Urinary bladder (tissue), 4 donors: Measurements from ENCODE around the gene APBB1IP. TPM values are rescaled to one million over a fixed set of nuclear protein-coding genes. Genes with fewer than 3 reads are reported as not detected.
A peak's percentile ranks its signal among the peaks of the same experiment; 100 is the strongest.
"Not testable (repeated sequence)": the region's sequence is repeated elsewhere in the genome, so short reads cannot be mapped to it uniquely, and the experiment has no call there.

Source experiments
- DNase-seq: peaks from one replicate; pipeline ENCODE4 v3.0.0-alpha.2; 2015; ENCODE audit errors: extremely low spot score
- H3K27ac ChIP-seq: one replicate; pipeline ENCODE4 v1.5.1; 2013; ENCODE audit warnings: low read depth, mild to moderate bottlenecking, moderate library complexity
- H3K36me3 ChIP-seq: one replicate; pipeline ENCODE4 v1.6.1; 2013; ENCODE audit warnings: mild to moderate bottlenecking, moderate library complexity; ENCODE audit not compliant: insufficient read depth
- H3K4me1 ChIP-seq: one replicate; pipeline ENCODE4 v1.6.1; 2013; ENCODE audit warnings: mild to moderate bottlenecking, moderate library complexity; ENCODE audit not compliant: insufficient read depth
- H3K4me3 ChIP-seq: one replicate; pipeline ENCODE4 v1.5.1; 2013; ENCODE audit warnings: low read depth, low read length
- WGBS: extraction: QIAGEN DNeasy Blood & Tissue Kit; methylation state at CpG from one replicate; pipeline ENCODE4 v1.1.7; 2013; 5-methylcytosine and 5-hydroxymethylcytosine counted together
- polyA plus RNA-seq: library from polyadenylated mRNA; stranded (reverse); fragments of 200-250 nt; gene quantifications from one replicate; pipeline ENCODE4 v1.2.3, GENCODE V29; 2013
- total RNA-seq: library from RNA; depleted of rRNA; stranded (reverse); fragments of >200 nt; gene quantifications from one replicate; pipeline ENCODE4 v1.2.3, GENCODE V29; 2014
- donor health status: healthy with polysubstance abuse.
- donor health status: healthy.

APBB1IP gene
- total and polyA plus RNA-seq, 2 donors, result 4.1 to 5.5 TPM

GRCh38 chr10:26550774-26551526 lies 112.8 kb downstream of the APBB1IP start:
- WGBS, result 85% methylated on average over 15 of the region's 15 CpGs
- no peak for DNase-seq
- Histone ChIP-seq H3K36me3 (no peaks in the 10 kb centered on the region), H3K4me3 (no peak overlapping the region), H3K27ac (no peak overlapping the region), H3K4me1 (no peaks in the 10 kb centered on the region)

DNA sequence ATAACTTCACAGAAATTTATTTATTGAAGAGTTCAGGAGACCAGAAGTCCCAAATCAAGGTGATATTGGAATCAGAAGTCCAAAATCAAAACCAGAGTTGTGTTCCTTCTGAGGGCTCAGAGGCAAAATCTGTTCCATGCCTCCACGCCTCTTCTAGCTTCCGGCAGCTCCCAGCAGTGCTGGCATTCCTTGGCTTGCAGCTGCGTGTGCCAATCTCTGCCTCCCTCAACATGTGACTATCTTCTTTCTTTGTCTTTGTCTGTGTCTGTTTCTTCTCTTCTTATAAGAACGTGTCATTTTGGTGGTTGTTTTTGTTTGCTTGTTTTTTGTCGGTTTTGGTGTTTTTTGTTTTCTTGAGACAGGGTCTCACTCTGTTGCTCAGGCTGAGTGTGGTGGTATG lies 116.1 kb downstream of the APBB1IP start:
- 92% methylated on average over 5 of the region's 5 CpGs for WGBS
- H3K27ac ChIP-seq, result no peak overlapping the region
- H3K4me1 ChIP-seq, result no peaks in the 10 kb centered on the region
- no peak overlapping the region for H3K4me3 ChIP-seq
- no peak for DNase-seq
- no peaks in the 10 kb centered on the region for H3K36me3 ChIP-seq

GRCh38 chr10:26555719-26556368 lies 117.7 kb downstream of the APBB1IP start:
- Histone ChIP-seq H3K4me1 (no peaks in the 10 kb centered on the region), H3K27ac (no peak overlapping the region), H3K4me3 (no peak overlapping the region), H3K36me3 (no peaks in the 10 kb centered on the region)
- WGBS, result 44% methylated on average over 8 of the region's 8 CpGs
- DNase-seq, result no peak

GRCh38 chr10:26556748-26557640 lies 118.9 kb downstream of the APBB1IP start:
- no peak overlapping the region for H3K27ac ChIP-seq
- H3K4me1 ChIP-seq, result no peaks in the 10 kb centered on the region
- DNase-seq, result no peak
- WGBS, result 19% methylated on average over 9 of the region's 9 CpGs
- H3K36me3 ChIP-seq, result no peaks in the 10 kb centered on the region
- no peak overlapping the region for H3K4me3 ChIP-seq

GRCh38 chr10:26557641-26558014 lies 119.5 kb downstream of the APBB1IP start:
- Histone ChIP-seq H3K36me3 (no peaks in the 10 kb centered on the region), H3K4me1 (no peaks in the 10 kb centered on the region), H3K4me3 (no peak overlapping the region), H3K27ac (no peak overlapping the region)
- 38% methylated on average over 5 of the region's 5 CpGs for WGBS
- no peak for DNase-seq

GRCh38 chr10:26566525-26567350 lies 128.6 kb downstream of the APBB1IP start:
- H3K36me3 ChIP-seq, result no peaks in the 10 kb centered on the region
- WGBS, result 16% methylated on average over 63 of the region's 64 CpGs
- peak overlapping the region; percentile 49 for H3K4me3 ChIP-seq
- H3K4me1 ChIP-seq, result no peaks in the 10 kb centered on the region
- H3K27ac ChIP-seq, result no peak overlapping the region
- no peak for DNase-seq

- 15% methylated on average over 10 of the region's 10 CpGs for WGBS
- Histone ChIP-seq H3K27ac (no peak overlapping the region), H3K4me3 (peak overlapping the region; percentile 49), H3K4me1 (no peaks in the 10 kb centered on the region), H3K36me3 (no peaks in the 10 kb centered on the region)
- no peak for DNase-seq
These were observed 129.2 kb downstream of the APBB1IP start for GRCh38 chr10:26567351-26567721.

- DNase-seq, result no peak
- no peak overlapping the region for H3K4me3 ChIP-seq
- no peak overlapping the region for H3K27ac ChIP-seq
- no peaks in the 10 kb centered on the region for H3K4me1 ChIP-seq
- no peaks in the 10 kb centered on the region for H3K36me3 ChIP-seq
- WGBS, result 65% methylated on average over 1 of the region's 1 CpG
These were observed 133.5 kb downstream of the APBB1IP start for GRCh38 chr10:26571655-26572054.

- DNase-seq, result no peak
- no peaks in the 10 kb centered on the region for H3K36me3 ChIP-seq
- WGBS, result 26% methylated on average over 2 of the region's 2 CpGs
- no peak overlapping the region for H3K27ac ChIP-seq
- no peak overlapping the region for H3K4me3 ChIP-seq
- no peaks in the 10 kb centered on the region for H3K4me1 ChIP-seq
These were observed 135.5 kb downstream of the APBB1IP start for GRCh38 chr10:26573674-26574073.

DNA sequence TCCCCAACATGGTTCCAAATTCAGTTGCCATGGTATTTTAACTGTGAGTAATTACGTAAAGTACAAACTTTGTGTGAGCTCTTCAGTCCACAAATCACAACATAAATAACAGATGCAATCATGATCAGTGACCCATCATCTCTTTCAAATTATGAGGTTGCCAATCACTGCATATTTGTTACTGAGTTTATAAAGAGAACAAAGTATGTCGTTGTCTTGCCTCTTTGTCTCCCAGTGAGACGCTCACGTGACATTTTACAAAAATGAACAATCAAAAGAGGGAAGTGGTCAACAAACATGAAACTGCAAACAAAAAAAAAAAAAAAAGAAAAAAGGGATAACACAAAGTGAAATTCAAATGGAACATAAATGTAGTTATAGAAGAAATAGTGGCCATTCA lies 136.6 kb downstream of the APBB1IP start:
- Histone ChIP-seq H3K4me1 (no peaks in the 10 kb centered on the region), H3K4me3 (no peak overlapping the region), H3K36me3 (no peaks in the 10 kb centered on the region), H3K27ac (no peak overlapping the region)
- 79% methylated on average over 4 of the region's 4 CpGs for WGBS
- no peak for DNase-seq

- WGBS, result 85% methylated on average over 6 of the region's 6 CpGs
- H3K4me1 ChIP-seq, H3K4me3 ChIP-seq, H3K36me3 ChIP-seq, DNase-seq, H3K27ac ChIP-seq: not testable (repeated sequence)
These were observed 140.2 kb downstream of the APBB1IP start for GRCh38 chr10:26578371-26578770.

GRCh38 chr10:26579256-26580063 lies 141.3 kb downstream of the APBB1IP start:
- no peak overlapping the region for H3K4me3 ChIP-seq
- H3K27ac ChIP-seq, result no peak overlapping the region
- H3K4me1 ChIP-seq, result no peaks in the 10 kb centered on the region
- DNase-seq, result no peak
- WGBS, result 92% methylated on average over 26 of the region's 26 CpGs
- H3K36me3 ChIP-seq, result no peaks in the 10 kb centered on the region
